ENCODE data around the gene IL3. TPM values are rescaled to one million over a fixed set of nuclear protein-coding genes. Genes with fewer than 3 reads are reported as not detected.
A peak's percentile ranks its signal among the peaks of the same experiment; 100 is the strongest.

Gene IL3
- polyA plus RNA-seq, 1 donor, result not detected

DNA sequence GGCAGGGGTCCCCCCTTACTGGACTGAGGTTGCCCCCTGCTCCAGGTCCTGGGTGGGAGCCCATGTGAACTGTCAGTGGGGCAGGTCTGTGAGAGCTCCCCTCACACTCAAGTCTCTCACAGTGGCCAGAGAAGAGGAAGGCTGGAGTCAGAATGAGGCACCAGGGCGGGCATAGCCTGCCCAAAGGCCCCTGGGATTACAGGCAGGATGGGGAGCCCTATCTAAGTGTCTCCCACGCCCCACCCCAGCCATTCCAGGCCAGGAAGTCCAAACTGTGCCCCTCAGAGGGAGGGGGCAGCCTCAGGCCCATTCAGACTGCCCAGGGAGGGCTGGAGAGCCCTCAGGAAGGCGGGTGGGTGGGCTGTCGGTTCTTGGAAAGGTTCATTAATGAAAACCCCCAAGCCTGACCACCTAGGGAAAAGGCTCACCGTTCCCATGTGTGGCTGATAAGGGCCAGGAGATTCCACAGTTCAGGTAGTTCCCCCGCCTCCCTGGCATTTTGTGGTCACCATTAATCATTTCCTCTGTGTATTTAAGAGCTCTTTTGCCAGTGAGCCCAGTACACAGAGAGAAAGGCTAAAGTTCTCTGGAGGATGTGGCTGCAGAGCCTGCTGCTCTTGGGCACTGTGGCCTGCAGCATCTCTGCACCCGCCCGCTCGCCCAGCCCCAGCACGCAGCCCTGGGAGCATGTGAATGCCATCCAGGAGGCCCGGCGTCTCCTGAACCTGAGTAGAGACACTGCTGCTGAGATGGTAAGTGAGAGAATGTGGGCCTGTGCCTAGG is 13.0 kb downstream of the IL3 start, which contains the start of gene CSF2:
Gene CSF2, plus strand, starts transcription at position 559 of the 783 bp plus-strand sequence. Its CDS starts 35 bp downstream, at position 594.
- WGBS (ENCODE audit: insufficient coverage, low lambda C conversion rate), result no CpG with 5 or more reads among the region's 12 CpGs

DNA sequence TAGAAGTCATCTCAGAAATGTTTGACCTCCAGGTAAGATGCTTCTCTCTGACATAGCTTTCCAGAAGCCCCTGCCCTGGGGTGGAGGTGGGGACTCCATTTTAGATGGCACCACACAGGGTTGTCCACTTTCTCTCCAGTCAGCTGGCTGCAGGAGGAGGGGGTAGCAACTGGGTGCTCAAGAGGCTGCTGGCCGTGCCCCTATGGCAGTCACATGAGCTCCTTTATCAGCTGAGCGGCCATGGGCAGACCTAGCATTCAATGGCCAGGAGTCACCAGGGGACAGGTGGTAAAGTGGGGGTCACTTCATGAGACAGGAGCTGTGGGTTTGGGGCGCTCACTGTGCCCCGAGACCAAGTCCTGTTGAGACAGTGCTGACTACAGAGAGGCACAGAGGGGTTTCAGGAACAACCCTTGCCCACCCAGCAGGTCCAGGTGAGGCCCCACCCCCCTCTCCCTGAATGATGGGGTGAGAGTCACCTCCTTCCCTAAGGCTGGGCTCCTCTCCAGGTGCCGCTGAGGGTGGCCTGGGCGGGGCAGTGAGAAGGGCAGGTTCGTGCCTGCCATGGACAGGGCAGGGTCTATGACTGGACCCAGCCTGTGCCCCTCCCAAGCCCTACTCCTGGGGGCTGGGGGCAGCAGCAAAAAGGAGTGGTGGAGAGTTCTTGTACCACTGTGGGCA is 13.8 kb downstream of the IL3 start:
- H3K4me1 ChIP-seq (ENCODE audit: control insufficient read depth, insufficient read depth, low read length), result peaks cover 2% of the 10 kb centered on the region
- H3K27ac ChIP-seq (ENCODE audit: low read length), result no peak overlapping the region
- DNase-seq, result no peak
- no peaks in the 10 kb centered on the region for H3K27me3 ChIP-seq (ENCODE audit: control insufficient read depth, insufficient read depth, low read length)
- no peak overlapping the region for H3K4me3 ChIP-seq (ENCODE audit: low read length)
- no peaks in the 10 kb centered on the region for H3K36me3 ChIP-seq (ENCODE audit: control insufficient read depth, insufficient read depth, low read length)
- no peaks in the 10 kb centered on the region for H3K9me3 ChIP-seq (ENCODE audit: control insufficient read depth, low read depth, low read length)
- no CpG with 5 or more reads among the region's 7 CpGs for WGBS (ENCODE audit: insufficient coverage, low lambda C conversion rate)

More for the DNA sequence above, 13.0 kb downstream of the IL3 start, which contains the start of gene CSF2:
- Histone ChIP-seq H3K27me3 (ENCODE audit: control insufficient read depth, insufficient read depth, low read length) (no peaks in the 10 kb centered on the region), H3K9me3 (ENCODE audit: control insufficient read depth, low read depth, low read length) (no peaks in the 10 kb centered on the region), H3K27ac (ENCODE audit: low read length) (no peak within 1 kb of the TSS), H3K36me3 (ENCODE audit: control insufficient read depth, insufficient read depth, low read length) (no peaks in the 10 kb centered on the region), H3K4me1 (ENCODE audit: control insufficient read depth, insufficient read depth, low read length) (peaks cover 2% of the 10 kb centered on the region), H3K4me3 (ENCODE audit: low read length) (no peak within 1 kb of the TSS)
- no peak for DNase-seq

DNA sequence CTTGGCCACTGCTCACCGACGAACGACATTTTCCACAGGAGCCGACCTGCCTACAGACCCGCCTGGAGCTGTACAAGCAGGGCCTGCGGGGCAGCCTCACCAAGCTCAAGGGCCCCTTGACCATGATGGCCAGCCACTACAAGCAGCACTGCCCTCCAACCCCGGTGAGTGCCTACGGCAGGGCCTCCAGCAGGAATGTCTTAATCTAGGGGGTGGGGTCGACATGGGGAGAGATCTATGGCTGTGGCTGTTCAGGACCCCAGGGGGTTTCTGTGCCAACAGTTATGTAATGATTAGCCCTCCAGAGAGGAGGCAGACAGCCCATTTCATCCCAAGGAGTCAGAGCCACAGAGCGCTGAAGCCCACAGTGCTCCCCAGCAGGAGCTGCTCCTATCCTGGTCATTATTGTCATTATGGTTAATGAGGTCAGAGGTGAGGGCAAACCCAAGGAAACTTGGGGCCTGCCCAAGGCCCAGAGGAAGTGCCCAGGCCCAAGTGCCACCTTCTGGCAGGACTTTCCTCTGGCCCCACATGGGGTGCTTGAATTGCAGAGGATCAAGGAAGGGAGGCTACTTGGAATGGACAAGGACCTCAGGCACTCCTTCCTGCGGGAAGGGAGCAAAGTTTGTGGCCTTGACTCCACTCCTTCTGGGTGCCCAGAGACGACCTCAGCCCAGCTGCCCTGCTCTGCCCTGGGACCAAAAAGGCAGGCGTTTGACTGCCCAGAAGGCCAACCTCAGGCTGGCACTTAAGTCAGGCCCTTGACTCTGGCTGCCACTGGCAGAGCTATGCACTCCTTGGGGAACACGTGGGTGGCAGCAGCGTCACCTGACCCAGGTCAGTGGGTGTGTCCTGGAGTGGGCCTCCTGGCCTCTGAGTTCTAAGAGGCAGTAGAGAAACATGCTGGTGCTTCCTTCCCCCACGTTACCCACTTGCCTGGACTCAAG is 14.6 kb downstream of the IL3 start:
- no peak overlapping the region for H3K27ac ChIP-seq (ENCODE audit: low read length)
- H3K4me3 ChIP-seq (ENCODE audit: low read length), result no peak overlapping the region
- 71% methylated on average over 1 of the region's 16 CpGs for WGBS (ENCODE audit: insufficient coverage, low lambda C conversion rate)
- H3K9me3 ChIP-seq (ENCODE audit: control insufficient read depth, low read depth, low read length), result no peaks in the 10 kb centered on the region
- DNase-seq, result peak in 1 of 2 donors; percentile 18
- peaks cover 2% of the 10 kb centered on the region for H3K4me1 ChIP-seq (ENCODE audit: control insufficient read depth, insufficient read depth, low read length)
- H3K27me3 ChIP-seq (ENCODE audit: control insufficient read depth, insufficient read depth, low read length), result no peaks in the 10 kb centered on the region
- no peaks in the 10 kb centered on the region for H3K36me3 ChIP-seq (ENCODE audit: control insufficient read depth, insufficient read depth, low read length)

DNA sequence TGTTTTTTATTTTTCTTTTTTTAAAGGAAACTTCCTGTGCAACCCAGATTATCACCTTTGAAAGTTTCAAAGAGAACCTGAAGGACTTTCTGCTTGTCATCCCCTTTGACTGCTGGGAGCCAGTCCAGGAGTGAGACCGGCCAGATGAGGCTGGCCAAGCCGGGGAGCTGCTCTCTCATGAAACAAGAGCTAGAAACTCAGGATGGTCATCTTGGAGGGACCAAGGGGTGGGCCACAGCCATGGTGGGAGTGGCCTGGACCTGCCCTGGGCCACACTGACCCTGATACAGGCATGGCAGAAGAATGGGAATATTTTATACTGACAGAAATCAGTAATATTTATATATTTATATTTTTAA is 15.2 kb downstream of the IL3 start:
- Histone ChIP-seq H3K27me3 (ENCODE audit: control insufficient read depth, insufficient read depth, low read length) (no peaks in the 10 kb centered on the region), H3K27ac (ENCODE audit: low read length) (no peak overlapping the region), H3K36me3 (ENCODE audit: control insufficient read depth, insufficient read depth, low read length) (no peaks in the 10 kb centered on the region), H3K4me1 (ENCODE audit: control insufficient read depth, insufficient read depth, low read length) (peaks cover 2% of the 10 kb centered on the region), H3K9me3 (ENCODE audit: control insufficient read depth, low read depth, low read length) (no peaks in the 10 kb centered on the region), H3K4me3 (ENCODE audit: low read length) (no peak overlapping the region)
- no peak for DNase-seq
- no CpG with 5 or more reads among the region's 2 CpGs for WGBS (ENCODE audit: insufficient coverage, low lambda C conversion rate)

DNA sequence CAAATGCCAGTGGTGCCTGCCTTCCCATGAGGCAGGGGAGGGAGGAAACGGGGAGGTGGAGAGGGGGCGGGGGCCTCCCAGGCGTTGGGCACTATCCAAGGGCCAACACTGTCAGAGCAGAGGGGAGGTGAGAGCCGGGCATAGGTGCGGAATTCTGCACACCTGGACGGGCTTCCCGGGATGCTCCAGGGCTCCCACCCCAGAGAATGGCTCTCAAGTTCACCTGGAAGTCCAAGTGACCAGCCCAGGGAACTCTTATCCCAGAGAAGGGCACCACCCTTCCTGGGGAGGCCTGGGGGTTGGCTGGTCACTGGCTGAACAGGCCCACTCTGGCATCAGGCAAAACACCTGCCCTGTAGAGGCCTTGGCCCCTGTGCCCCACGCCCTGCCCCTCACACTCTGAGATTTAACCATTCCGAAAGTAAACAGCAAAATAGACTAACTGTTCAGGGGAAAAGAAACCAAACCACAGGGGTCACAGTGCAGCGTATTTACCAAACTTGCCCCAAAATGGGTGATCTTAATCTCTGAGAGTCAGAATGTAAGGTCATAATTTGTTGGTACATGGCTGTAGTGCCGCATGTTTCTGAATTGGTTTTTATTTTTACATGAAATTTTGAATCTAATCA is 15.9 kb downstream of the IL3 start:
- Histone ChIP-seq H3K4me1 (ENCODE audit: control insufficient read depth, insufficient read depth, low read length) (peaks cover 2% of the 10 kb centered on the region), H3K4me3 (ENCODE audit: low read length) (no peak overlapping the region), H3K9me3 (ENCODE audit: control insufficient read depth, low read depth, low read length) (no peaks in the 10 kb centered on the region), H3K36me3 (ENCODE audit: control insufficient read depth, insufficient read depth, low read length) (no peaks in the 10 kb centered on the region), H3K27me3 (ENCODE audit: control insufficient read depth, insufficient read depth, low read length) (no peaks in the 10 kb centered on the region), H3K27ac (ENCODE audit: low read length) (no peak overlapping the region)
- 100% methylated on average over 3 of the region's 11 CpGs for WGBS (ENCODE audit: insufficient coverage, low lambda C conversion rate)
- DNase-seq, result no peak

DNA sequence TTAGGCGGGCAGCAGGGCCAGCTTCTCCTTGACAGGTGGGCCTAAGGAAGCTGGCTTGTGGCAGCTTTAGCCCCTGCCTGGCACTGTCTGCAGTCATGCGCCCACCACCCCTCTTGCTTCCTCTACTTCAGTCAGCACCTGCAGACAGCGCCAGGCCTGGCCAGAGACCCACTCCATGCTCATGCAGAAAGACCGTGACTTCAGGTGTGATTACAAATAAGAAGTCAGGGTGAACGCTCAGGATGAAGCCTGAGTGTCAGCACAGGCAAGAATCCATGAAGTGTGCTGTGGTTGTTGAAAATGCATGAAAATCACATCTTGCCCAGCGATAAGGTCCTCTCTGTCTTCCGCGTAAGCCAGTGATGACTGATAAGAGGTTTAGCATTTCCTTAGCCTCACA is 16.5 kb downstream of the IL3 start:
- H3K9me3 ChIP-seq (ENCODE audit: control insufficient read depth, low read depth, low read length), result no peaks in the 10 kb centered on the region
- no peak for DNase-seq
- H3K4me3 ChIP-seq (ENCODE audit: low read length), result no peak overlapping the region
- no peak overlapping the region for H3K27ac ChIP-seq (ENCODE audit: low read length)
- H3K36me3 ChIP-seq (ENCODE audit: control insufficient read depth, insufficient read depth, low read length), result no peaks in the 10 kb centered on the region
- H3K4me1 ChIP-seq (ENCODE audit: control insufficient read depth, insufficient read depth, low read length), result peaks cover 2% of the 10 kb centered on the region
- WGBS (ENCODE audit: insufficient coverage, low lambda C conversion rate), result no CpG with 5 or more reads among the region's 8 CpGs
- H3K27me3 ChIP-seq (ENCODE audit: control insufficient read depth, insufficient read depth, low read length), result no peaks in the 10 kb centered on the region

DNA sequence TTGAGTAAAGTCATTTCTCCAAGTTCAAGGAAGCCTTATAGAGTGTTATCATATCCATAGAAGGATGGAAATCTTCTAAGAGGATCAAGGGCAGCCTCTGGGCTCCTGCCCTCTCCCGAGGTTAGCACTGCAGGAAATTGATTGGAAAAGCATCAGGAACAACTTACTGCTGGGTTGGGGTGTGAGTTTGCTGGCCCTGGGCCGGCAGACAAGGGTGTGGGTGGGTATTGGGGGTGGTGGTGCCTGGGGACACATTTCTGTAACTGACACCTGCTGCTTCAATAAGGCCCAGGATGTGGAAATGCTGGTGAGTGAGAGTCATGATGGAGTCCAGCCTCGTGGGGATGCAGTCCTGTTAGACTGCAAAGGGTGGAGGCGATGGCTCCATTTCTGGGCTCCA is 18.6 kb downstream of the IL3 start:
- no CpG with 5 or more reads among the region's 4 CpGs for WGBS (ENCODE audit: insufficient coverage, low lambda C conversion rate)
- no peak overlapping the region for H3K4me3 ChIP-seq (ENCODE audit: low read length)
- H3K27me3 ChIP-seq (ENCODE audit: control insufficient read depth, insufficient read depth, low read length), result no peaks in the 10 kb centered on the region
- H3K4me1 ChIP-seq (ENCODE audit: control insufficient read depth, insufficient read depth, low read length), result peaks cover 2% of the 10 kb centered on the region
- no peaks in the 10 kb centered on the region for H3K36me3 ChIP-seq (ENCODE audit: control insufficient read depth, insufficient read depth, low read length)
- no peak overlapping the region for H3K27ac ChIP-seq (ENCODE audit: low read length)
- no peaks in the 10 kb centered on the region for H3K9me3 ChIP-seq (ENCODE audit: control insufficient read depth, low read depth, low read length)
- DNase-seq, result no peak

DNA sequence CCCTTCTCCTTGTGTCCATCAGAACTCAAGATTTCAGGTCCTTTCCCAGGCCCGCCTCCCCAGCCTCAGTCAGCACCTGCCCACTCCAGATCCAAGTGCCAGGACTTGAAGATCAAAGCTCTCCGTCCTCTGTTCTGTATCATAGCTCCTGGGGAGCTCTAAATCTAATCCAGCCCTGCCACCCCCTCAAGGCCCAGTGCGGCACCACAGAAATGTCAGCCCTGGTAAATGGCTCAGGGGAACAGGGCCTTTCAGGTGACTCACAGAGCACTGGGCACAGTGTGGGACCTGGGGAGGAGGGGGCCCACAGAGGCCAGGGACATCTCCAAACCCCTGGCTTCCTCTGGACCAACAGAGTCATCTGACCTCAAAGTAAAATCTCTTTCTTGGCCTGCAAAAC is 19.2 kb downstream of the IL3 start:
- Histone ChIP-seq H3K9me3 (ENCODE audit: control insufficient read depth, low read depth, low read length) (no peaks in the 10 kb centered on the region), H3K4me1 (ENCODE audit: control insufficient read depth, insufficient read depth, low read length) (peaks cover 2% of the 10 kb centered on the region), H3K4me3 (ENCODE audit: low read length) (no peak overlapping the region), H3K27me3 (ENCODE audit: control insufficient read depth, insufficient read depth, low read length) (no peaks in the 10 kb centered on the region), H3K27ac (ENCODE audit: low read length) (no peak overlapping the region), H3K36me3 (ENCODE audit: control insufficient read depth, insufficient read depth, low read length) (no peaks in the 10 kb centered on the region)
- WGBS (ENCODE audit: insufficient coverage, low lambda C conversion rate), result no CpG with 5 or more reads among the region's 3 CpGs
- DNase-seq, result no peak

DNA sequence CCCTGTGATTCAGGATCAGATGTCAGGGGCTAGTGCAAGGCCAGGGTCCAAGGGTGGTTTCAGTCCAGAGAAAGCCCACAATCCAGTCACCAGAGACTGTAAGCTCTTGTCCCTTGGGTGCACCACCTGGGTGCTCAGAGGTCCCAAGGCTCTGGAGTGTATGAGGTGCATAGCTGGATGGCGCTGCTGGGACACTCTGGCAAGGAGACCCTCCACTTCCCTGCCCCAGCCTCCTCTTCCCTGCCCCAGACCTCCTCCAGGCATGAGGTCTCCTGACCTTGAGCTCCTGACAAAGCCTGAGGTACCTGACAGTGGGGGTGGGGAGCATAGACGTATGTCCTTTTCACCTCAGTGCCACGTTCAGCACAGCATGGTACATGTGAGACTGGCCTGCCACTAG is 20.1 kb downstream of the IL3 start:
- DNase-seq, result no peak
- no peak overlapping the region for H3K27ac ChIP-seq (ENCODE audit: low read length)
- no peak overlapping the region for H3K4me3 ChIP-seq (ENCODE audit: low read length)
- peaks cover 2% of the 10 kb centered on the region for H3K4me1 ChIP-seq (ENCODE audit: control insufficient read depth, insufficient read depth, low read length)
- no peaks in the 10 kb centered on the region for H3K9me3 ChIP-seq (ENCODE audit: control insufficient read depth, low read depth, low read length)
- H3K36me3 ChIP-seq (ENCODE audit: control insufficient read depth, insufficient read depth, low read length), result no peaks in the 10 kb centered on the region
- no CpG with 5 or more reads among the region's 3 CpGs for WGBS (ENCODE audit: insufficient coverage, low lambda C conversion rate)
- no peaks in the 10 kb centered on the region for H3K27me3 ChIP-seq (ENCODE audit: control insufficient read depth, insufficient read depth, low read length)

DNA sequence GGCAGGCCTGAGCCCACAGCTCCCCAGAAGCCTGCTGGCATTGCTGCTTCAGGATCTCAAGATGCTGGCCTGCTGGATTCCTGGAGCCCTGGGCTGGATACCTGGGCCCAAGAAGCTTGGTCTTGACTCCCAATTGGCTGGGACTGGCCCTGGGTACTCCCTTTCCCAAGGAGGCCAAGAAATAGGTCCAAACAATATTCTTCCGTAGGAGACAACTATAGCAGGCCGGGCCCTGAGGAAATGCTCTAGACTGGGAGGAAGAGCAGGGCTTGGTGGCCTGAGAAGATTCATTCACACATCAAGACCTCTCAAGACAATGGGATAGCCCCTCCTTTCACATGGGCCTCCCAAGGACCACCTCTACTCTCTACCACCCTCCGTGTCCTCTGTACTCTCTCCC is 21.0 kb downstream of the IL3 start:
- no peaks in the 10 kb centered on the region for H3K36me3 ChIP-seq (ENCODE audit: control insufficient read depth, insufficient read depth, low read length)
- DNase-seq, result no peak
- no peak overlapping the region for H3K4me3 ChIP-seq (ENCODE audit: low read length)
- no peaks in the 10 kb centered on the region for H3K27me3 ChIP-seq (ENCODE audit: control insufficient read depth, insufficient read depth, low read length)
- H3K27ac ChIP-seq (ENCODE audit: low read length), result no peak overlapping the region
- WGBS (ENCODE audit: insufficient coverage, low lambda C conversion rate), result no CpG with 5 or more reads among the region's 3 CpGs
- no peaks in the 10 kb centered on the region for H3K4me1 ChIP-seq (ENCODE audit: control insufficient read depth, insufficient read depth, low read length)
- H3K9me3 ChIP-seq (ENCODE audit: control insufficient read depth, low read depth, low read length), result no peaks in the 10 kb centered on the region
